Esophagus muscularis mucosa (tissue), 4 donors: Measurements from ENCODE around the gene DQX1.

Experiments
- CTCF ChIP-seq, 3 experiments: fragments of 200-600 bp in 2 of 3; fragments of 450-650 bp in 1 of 3; sonication (generic) in 2 of 3; IDR thresholded peaks; one replicate each; pipeline ENCODE4 v1.5.1; 2017 to 2019; ENCODE audit warnings: antibody characterized with exemption in 3 of 3, mild to moderate bottlenecking in 2 of 3, moderate library complexity in 1 of 3
- EP300 ChIP-seq: sonication (generic); formaldehyde crosslinking; IDR thresholded peaks from one replicate; pipeline ENCODE4 v1.6.1; 2017; ENCODE audit warnings: antibody characterized with exemption
- POLR2A ChIP-seq: fragments of 450-650 bp; IDR thresholded peaks from one replicate; pipeline ENCODE4 v1.6.1; 2017; ENCODE audit warnings: antibody characterized with exemption, moderate library complexity, mild to moderate bottlenecking, low read depth
- POLR2AphosphoS5 ChIP-seq, 2 donors: sonication (generic); formaldehyde crosslinking; IDR thresholded peaks; one replicate each; pipeline ENCODE4 v1.6.1; 2017; ENCODE audit warnings: antibody characterized with exemption in 2 of 2

- no peak for TF ChIP-seq CTCF (IDR thresholded peaks at IDR 0.05)
- no peak for TF ChIP-seq POLR2A
- TF ChIP-seq POLR2AphosphoS5 (IDR thresholded peaks at IDR 0.05): no peak
- no peak for TF ChIP-seq EP300
Observed at GRCh38 chr2:74481961-74482800, 43.9 kb downstream of the DQX1 start.
